Thyroid gland (tissue), 4 donors: ENCODE results near the gene KATNAL1.

ENCODE experiments used
- CTCF ChIP-seq, 6 experiments: fragments of 200-600 bp in 3 of 6; fragments of 450-650 bp in 3 of 6; sonication (generic) in 3 of 6; IDR thresholded peaks; one replicate each; pipeline ENCODE4 v1.5.1; 2016 to 2019; ENCODE audit warnings: antibody characterized with exemption in 6 of 6, mild to moderate bottlenecking in 2 of 6, inconsistent platforms in 1 of 6, moderate library complexity in 1 of 6
- POLR2A ChIP-seq, 2 donors: fragments of 450-650 bp; IDR thresholded peaks; one replicate each; pipeline ENCODE4 v1.6.1; 2017; ENCODE audit warnings: antibody characterized with exemption in 2 of 2, mild to moderate bottlenecking in 2 of 2, moderate library complexity in 1 of 2

GRCh38 chr13:30170569-30170968 lies 136.8 kb downstream of the KATNAL1 start:
- no peak for TF ChIP-seq CTCF (IDR thresholded peaks at IDR 0.05)
- TF ChIP-seq POLR2A (IDR thresholded peaks at IDR 0.05), result no peak
